Measurements from ENCODE around the gene EIF4H. TPM values are rescaled to one million over a fixed set of nuclear protein-coding genes. Genes with fewer than 3 reads are reported as not detected.

Gene EIF4H
- total RNA-seq, 1 experiment from 2014 or later = 339 TPM

GRCh38 chr7:74182453-74183090, 8.4 kb downstream of the EIF4H start:
- no peaks in the 10 kb centered on the region for H3K9me3 ChIP-seq (ENCODE audit: low read length)
- no peaks in the 10 kb centered on the region for H3K9me2 ChIP-seq (replicated peaks; ENCODE audit: low read length)
- no peak overlapping the region for H3K4me3 ChIP-seq (ENCODE audit: low read length)
- intact Hi-C loops (cut with micrococcal nuclease) = loop anchor here (5.0 kb wide), 1 partner anchor 115 kb away; no protein-coding TSS in a partner anchor
- CTCF ChIA-PET = no interaction called here
- no peaks in the 10 kb centered on the region for H3F3A ChIP-seq (ENCODE audit: low read length, unreplicated experiment)
- POLR2A ChIA-PET (ENCODE audit: unreplicated experiment) = no interaction called here
- TF ChIP-seq EZH2phosphoT487 (IDR thresholded peaks at IDR 0.05; ENCODE audit: borderline replicate concordance, low read length) = no peak
- TF ChIP-seq CTCF (conservative IDR thresholded peaks at IDR 0.05; ENCODE audit: low read depth, low read length) = no peak
- no peak for TF ChIP-seq EZH2 (IDR thresholded peaks at IDR 0.05; ENCODE audit: low read length, unreplicated experiment)
- BruUV-seq (replicated peaks) = no TSS peak
- no peak overlapping the region for H3K4me2 ChIP-seq (ENCODE audit: low read length)
- H3K4me1 ChIP-seq (ENCODE audit: insufficient read depth, low read length) = peaks cover 19% of the 10 kb centered on the region
- H3K9ac ChIP-seq (ENCODE audit: low read length) = no peak overlapping the region
- H3K36me3 ChIP-seq (ENCODE audit: low read depth, low read length) = peaks cover 47% of the 10 kb centered on the region
- DNase-seq (no peak), ATAC-seq (no peak)
- H2AFZ ChIP-seq (ENCODE audit: low read length) = no peak overlapping the region
- peaks cover 94% of the 10 kb centered on the region for H4K20me1 ChIP-seq (ENCODE audit: low read length)
- no peaks in the 10 kb centered on the region for H3K27me3 ChIP-seq (ENCODE audit: low read length)
- no peak overlapping the region for H3K27ac ChIP-seq (ENCODE audit: low read length)
- peaks cover 100% of the 10 kb centered on the region for H3K79me2 ChIP-seq (ENCODE audit: low read length)

- POLR2A ChIA-PET (ENCODE audit: unreplicated experiment) = no interaction called here
- H3K27ac ChIP-seq (ENCODE audit: low read length) = no peak overlapping the region
- no peak overlapping the region for H3K4me3 ChIP-seq (ENCODE audit: low read length)
- peaks cover 100% of the 10 kb centered on the region for H3K79me2 ChIP-seq (ENCODE audit: low read length)
- intact Hi-C loops (cut with micrococcal nuclease) = loop anchor here (5.0 kb wide), 1 partner anchor 116 kb away; no protein-coding TSS in a partner anchor
- ATAC-seq (peak; percentile 29), DNase-seq (no peak)
- no peak overlapping the region for H3K4me2 ChIP-seq (ENCODE audit: low read length)
- H3K9me2 ChIP-seq (replicated peaks; ENCODE audit: low read length) = no peaks in the 10 kb centered on the region
- TF ChIP-seq EZH2 (IDR thresholded peaks at IDR 0.05; ENCODE audit: low read length, unreplicated experiment) (no peak), CTCF (conservative IDR thresholded peaks at IDR 0.05; ENCODE audit: low read depth, low read length) (no peak), EZH2phosphoT487 (IDR thresholded peaks at IDR 0.05; ENCODE audit: borderline replicate concordance, low read length) (no peak)
- peaks cover 21% of the 10 kb centered on the region for H3K4me1 ChIP-seq (ENCODE audit: insufficient read depth, low read length)
- H2AFZ ChIP-seq (ENCODE audit: low read length) = no peak overlapping the region
- CTCF ChIA-PET = interaction anchor here (0.6 kb wide), 3 partner anchors 8 to 131 kb away, joined by 3 to 4 read pairs (median 3); no protein-coding TSS in a partner anchor
- no peaks in the 10 kb centered on the region for H3K27me3 ChIP-seq (ENCODE audit: low read length)
- peaks cover 48% of the 10 kb centered on the region for H3K36me3 ChIP-seq (ENCODE audit: low read depth, low read length)
- H3K9ac ChIP-seq (ENCODE audit: low read length) = no peak overlapping the region
- H4K20me1 ChIP-seq (ENCODE audit: low read length) = peaks cover 94% of the 10 kb centered on the region
- H3K9me3 ChIP-seq (ENCODE audit: low read length) = no peaks in the 10 kb centered on the region
- H3F3A ChIP-seq (ENCODE audit: low read length, unreplicated experiment) = no peaks in the 10 kb centered on the region
- no TSS peak for BruUV-seq (replicated peaks)
These were observed 9.0 kb downstream of the EIF4H start for GRCh38 chr7:74183142-74183541.

Data from PC-3 (cell line).